PC-3 (cell line): ENCODE data around the gene PLXNA4.

Experiments
- EZH2 ChIP-seq: fragments of 300-600 bp; sonication (generic); IDR thresholded peaks from one replicate; pipeline ENCODE4 v1.6.1; 2017; ENCODE audit warnings: antibody characterized with exemption, mild to moderate bottlenecking, low read length; ENCODE audit not compliant: unreplicated experiment
- TF ChIP-seq, protein P1 (sequence below): fragments of 300-600 bp; sonication (generic); conservative IDR thresholded peaks from 2 replicates; pipeline ENCODE4 v1.5.1; 2017; ENCODE audit warnings: antibody characterized with exemption, low read depth, mild to moderate bottlenecking, low read length

DNA sequence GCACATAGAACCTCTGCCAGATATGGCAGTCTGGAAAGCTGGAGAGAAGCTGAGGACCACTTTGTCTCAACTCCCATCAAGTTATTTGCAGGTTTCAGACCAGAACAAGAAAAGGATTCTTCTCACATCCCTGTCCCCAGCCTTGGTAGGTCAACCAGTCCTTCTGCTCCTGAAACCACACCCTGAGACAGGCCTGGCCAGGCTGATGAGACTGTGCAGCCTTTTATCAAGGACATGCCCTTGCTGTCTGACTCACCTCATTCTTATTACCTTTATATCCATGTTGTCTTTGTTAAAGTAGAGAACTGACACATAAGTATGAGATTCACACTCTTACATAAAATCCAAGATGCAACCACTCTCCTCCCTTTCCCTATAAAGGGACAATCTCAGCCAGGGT is 354.9 kb downstream of the PLXNA4 start:
- TF ChIP-seq EZH2: no peak
- TF ChIP-seq, protein P1, sequence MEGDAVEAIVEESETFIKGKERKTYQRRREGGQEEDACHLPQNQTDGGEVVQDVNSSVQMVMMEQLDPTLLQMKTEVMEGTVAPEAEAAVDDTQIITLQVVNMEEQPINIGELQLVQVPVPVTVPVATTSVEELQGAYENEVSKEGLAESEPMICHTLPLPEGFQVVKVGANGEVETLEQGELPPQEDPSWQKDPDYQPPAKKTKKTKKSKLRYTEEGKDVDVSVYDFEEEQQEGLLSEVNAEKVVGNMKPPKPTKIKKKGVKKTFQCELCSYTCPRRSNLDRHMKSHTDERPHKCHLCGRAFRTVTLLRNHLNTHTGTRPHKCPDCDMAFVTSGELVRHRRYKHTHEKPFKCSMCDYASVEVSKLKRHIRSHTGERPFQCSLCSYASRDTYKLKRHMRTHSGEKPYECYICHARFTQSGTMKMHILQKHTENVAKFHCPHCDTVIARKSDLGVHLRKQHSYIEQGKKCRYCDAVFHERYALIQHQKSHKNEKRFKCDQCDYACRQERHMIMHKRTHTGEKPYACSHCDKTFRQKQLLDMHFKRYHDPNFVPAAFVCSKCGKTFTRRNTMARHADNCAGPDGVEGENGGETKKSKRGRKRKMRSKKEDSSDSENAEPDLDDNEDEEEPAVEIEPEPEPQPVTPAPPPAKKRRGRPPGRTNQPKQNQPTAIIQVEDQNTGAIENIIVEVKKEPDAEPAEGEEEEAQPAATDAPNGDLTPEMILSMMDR: no peak
